OCI-LY7 (cell line): Measurements from ENCODE around the gene OR2G6.
"Not testable (repeated sequence)": the region's sequence is repeated elsewhere in the genome, so short reads cannot be mapped to it uniquely, and the experiment has no call there.

Experiments used
- CTCF ChIP-seq: fragments of 200-600 bp; sonication (generic); conservative IDR thresholded peaks from 2 replicates; pipeline ENCODE4 v1.5.1; 2014; ENCODE audit warnings: mild to moderate bottlenecking, antibody characterized with exemption, low read length, moderate library complexity, mixed read lengths
- EZH2phosphoT487 ChIP-seq: fragments of 200-600 bp; sonication (generic); IDR thresholded peaks from 2 replicates; pipeline ENCODE4 v1.6.1; 2018; ENCODE audit warnings: low read depth, borderline replicate concordance, mild to moderate bottlenecking, mixed run types, antibody characterized with exemption, low read length, moderate library complexity, mixed read lengths

DNA sequence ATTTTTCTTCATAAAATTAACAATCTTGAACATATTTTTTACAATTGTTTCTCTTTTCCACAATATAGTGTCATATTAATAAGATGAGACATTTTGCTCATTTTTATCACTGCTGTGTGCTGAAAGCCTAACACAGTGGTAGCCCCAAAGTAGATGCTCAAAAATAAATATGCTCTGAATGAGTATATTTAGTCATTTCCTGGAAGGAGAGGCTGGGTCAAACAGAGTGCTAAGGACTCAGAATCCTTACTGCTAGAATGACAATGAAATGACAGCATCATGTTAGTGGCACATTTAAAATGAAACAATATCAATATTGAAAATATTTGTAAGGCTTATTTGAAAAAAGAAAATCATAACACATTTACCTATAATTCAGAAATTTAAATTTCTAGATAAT is 29.6 kb downstream of the OR2G6 start:
- TF ChIP-seq CTCF, EZH2phosphoT487: not testable (repeated sequence)
